ENCODE data around the gene ARPC4. TPM values are rescaled to one million over a fixed set of nuclear protein-coding genes. Genes with fewer than 3 reads are reported as not detected.

ARPC4 gene
- total and polyA plus RNA-seq, 2 of the 13 experiments (the other 11 are each of a cell fraction or from before 2014, with no cell fraction given): 30.1 to 83.6 TPM

DNA sequence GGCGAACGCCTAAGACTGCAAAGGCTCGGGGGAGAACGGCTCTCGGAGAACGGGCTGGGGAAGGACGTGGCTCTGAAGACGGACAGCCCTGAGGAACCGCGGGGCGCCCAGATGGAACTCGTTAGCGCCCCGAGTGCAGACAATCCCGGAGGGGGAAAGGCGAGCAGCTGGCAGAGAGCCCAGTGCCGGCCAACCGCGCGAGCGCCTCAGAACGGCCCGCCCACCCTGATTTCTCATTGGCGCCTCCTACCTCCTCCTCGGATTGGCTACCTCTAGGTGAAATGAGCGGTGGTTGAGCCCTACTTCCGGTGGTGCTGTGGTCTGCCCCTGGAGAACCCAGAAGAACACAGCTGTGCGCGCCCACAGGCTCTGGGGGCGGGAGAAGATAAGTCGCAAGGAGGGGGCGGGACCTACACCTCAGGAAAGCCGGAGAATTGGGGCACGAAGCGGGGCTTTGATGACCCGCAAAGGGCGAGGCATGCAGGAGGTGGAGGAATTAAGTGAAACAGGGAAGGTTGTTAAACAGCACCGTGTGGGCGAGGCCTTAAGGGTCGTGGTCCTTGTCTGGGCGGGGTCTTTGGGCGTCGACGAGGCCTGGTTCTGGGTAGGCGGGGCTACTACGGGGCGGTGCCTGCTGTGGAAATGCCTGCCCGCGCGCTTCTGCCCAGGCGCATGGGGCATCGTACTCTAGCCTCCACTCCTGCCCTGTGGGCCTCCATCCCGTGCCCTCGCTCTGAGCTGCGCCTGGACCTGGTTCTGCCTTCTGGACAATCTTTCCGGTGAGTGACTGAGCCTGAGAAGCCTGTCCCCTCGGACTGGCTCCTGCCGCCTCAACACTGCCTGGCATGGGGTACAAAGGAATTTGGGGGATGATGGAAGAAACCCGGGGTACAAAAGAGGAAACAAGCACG, 43.0 kb upstream of the ARPC4 start, which contains the start of gene OGG1 (continued):
- TF ChIP-seq, protein P1, sequence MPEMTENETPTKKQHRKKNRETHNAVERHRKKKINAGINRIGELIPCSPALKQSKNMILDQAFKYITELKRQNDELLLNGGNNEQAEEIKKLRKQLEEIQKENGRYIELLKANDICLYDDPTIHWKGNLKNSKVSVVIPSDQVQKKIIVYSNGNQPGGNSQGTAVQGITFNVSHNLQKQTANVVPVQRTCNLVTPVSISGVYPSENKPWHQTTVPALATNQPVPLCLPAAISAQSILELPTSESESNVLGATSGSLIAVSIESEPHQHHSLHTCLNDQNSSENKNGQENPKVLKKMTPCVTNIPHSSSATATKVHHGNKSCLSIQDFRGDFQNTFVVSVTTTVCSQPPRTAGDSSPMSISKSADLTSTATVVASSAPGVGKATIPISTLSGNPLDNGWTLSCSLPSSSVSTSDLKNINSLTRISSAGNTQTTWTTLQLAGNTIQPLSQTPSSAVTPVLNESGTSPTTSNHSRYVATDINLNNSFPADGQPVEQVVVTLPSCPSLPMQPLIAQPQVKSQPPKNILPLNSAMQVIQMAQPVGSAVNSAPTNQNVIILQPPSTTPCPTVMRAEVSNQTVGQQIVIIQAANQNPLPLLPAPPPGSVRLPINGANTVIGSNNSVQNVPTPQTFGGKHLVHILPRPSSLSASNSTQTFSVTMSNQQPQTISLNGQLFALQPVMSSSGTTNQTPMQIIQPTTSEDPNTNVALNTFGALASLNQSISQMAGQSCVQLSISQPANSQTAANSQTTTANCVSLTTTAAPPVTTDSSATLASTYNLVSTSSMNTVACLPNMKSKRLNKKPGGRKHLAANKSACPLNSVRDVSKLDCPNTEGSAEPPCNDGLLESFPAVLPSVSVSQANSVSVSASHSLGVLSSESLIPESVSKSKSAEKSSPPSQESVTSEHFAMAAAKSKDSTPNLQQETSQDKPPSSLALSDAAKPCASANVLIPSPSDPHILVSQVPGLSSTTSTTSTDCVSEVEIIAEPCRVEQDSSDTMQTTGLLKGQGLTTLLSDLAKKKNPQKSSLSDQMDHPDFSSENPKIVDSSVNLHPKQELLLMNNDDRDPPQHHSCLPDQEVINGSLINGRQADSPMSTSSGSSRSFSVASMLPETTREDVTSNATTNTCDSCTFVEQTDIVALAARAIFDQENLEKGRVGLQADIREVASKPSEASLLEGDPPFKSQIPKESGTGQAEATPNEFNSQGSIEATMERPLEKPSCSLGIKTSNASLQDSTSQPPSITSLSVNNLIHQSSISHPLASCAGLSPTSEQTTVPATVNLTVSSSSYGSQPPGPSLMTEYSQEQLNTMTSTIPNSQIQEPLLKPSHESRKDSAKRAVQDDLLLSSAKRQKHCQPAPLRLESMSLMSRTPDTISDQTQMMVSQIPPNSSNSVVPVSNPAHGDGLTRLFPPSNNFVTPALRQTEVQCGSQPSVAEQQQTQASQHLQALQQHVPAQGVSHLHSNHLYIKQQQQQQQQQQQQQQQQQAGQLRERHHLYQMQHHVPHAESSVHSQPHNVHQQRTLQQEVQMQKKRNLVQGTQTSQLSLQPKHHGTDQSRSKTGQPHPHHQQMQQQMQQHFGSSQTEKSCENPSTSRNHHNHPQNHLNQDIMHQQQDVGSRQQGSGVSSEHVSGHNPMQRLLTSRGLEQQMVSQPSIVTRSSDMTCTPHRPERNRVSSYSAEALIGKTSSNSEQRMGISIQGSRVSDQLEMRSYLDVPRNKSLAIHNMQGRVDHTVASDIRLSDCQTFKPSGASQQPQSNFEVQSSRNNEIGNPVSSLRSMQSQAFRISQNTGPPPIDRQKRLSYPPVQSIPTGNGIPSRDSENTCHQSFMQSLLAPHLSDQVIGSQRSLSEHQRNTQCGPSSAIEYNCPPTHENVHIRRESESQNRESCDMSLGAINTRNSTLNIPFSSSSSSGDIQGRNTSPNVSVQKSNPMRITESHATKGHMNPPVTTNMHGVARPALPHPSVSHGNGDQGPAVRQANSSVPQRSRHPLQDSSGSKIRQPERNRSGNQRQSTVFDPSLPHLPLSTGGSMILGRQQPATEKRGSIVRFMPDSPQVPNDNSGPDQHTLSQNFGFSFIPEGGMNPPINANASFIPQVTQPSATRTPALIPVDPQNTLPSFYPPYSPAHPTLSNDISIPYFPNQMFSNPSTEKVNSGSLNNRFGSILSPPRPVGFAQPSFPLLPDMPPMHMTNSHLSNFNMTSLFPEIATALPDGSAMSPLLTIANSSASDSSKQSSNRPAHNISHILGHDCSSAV (CRISPR knock-in tag; IDR thresholded peaks at IDR 0.05; ENCODE audit: borderline replicate concordance): no peak
- TF ChIP-seq PAF1 (CRISPR knock-in tag; IDR thresholded peaks at IDR 0.05): no peak
- peak; percentile 85 for TF ChIP-seq KAT8 (CRISPR knock-in tag; IDR thresholded peaks at IDR 0.05)
- TF ChIP-seq HNRNPLL (IDR thresholded peaks at IDR 0.05; ENCODE audit: low read depth, low read length, poor library complexity, severe bottlenecking): peak; percentile 54
- no peak; the same call in none of the 2 replicates for TF ChIP-seq KLF6 (CRISPR knock-in tag; IDR thresholded peaks at IDR 0.05)
- 0 out of 2 replicates have a peak, but pooled peaks have one; percentile 65 for TF ChIP-seq HOXD1 (CRISPR knock-in tag; IDR thresholded peaks at IDR 0.05)
- TF ChIP-seq EZH2 (conservative IDR thresholded peaks at IDR 0.05; ENCODE audit: low read depth, low read length): no peak
- TF ChIP-seq ZNF350 (CRISPR knock-in tag; IDR thresholded peaks at IDR 0.05; ENCODE audit: borderline replicate concordance, low read depth): peak; percentile 89
- TF ChIP-seq NCOA2 (CRISPR knock-in tag; IDR thresholded peaks at IDR 0.05): peak; percentile 46; the same call in 1 of the 2 replicates
- TF ChIP-seq RFX5 (IDR thresholded peaks at IDR 0.05; ENCODE audit: low read depth, low read length): no peak; the same call in 1 of the 2 replicates
- TF ChIP-seq ZNF879 (CRISPR knock-in tag; IDR thresholded peaks at IDR 0.05): peak; percentile 34; the same call in 1 of the 2 replicates
- no peak for TF ChIP-seq ZNF781 (CRISPR knock-in tag; IDR thresholded peaks at IDR 0.05; ENCODE audit: borderline replicate concordance, not compliant biosample characterization)
- TF ChIP-seq HDAC1 (CRISPR knock-in tag; IDR thresholded peaks at IDR 0.05): peak; percentile 73
- peak; percentile 72; the same call in 1 of the 2 replicates for TF ChIP-seq PHF20 (CRISPR knock-in tag; IDR thresholded peaks at IDR 0.05)
- TF ChIP-seq ZSCAN22 (CRISPR knock-in tag; IDR thresholded peaks at IDR 0.05): no peak
- 0 out of 2 replicates have a peak, but pooled peaks have one; percentile 44 for TF ChIP-seq BRD4 (CRISPR knock-in tag; IDR thresholded peaks at IDR 0.05)
- no peak for TF ChIP-seq KDM3A (CRISPR knock-in tag; IDR thresholded peaks at IDR 0.05; ENCODE audit: low read depth)
- no peak for TF ChIP-seq NCOA5 (CRISPR knock-in tag; IDR thresholded peaks at IDR 0.05)
- TF ChIP-seq ZNF766 (CRISPR knock-in tag; IDR thresholded peaks at IDR 0.05; ENCODE audit: borderline replicate concordance): no peak; the same call in 1 of the 2 replicates
- TF ChIP-seq, protein P2, sequence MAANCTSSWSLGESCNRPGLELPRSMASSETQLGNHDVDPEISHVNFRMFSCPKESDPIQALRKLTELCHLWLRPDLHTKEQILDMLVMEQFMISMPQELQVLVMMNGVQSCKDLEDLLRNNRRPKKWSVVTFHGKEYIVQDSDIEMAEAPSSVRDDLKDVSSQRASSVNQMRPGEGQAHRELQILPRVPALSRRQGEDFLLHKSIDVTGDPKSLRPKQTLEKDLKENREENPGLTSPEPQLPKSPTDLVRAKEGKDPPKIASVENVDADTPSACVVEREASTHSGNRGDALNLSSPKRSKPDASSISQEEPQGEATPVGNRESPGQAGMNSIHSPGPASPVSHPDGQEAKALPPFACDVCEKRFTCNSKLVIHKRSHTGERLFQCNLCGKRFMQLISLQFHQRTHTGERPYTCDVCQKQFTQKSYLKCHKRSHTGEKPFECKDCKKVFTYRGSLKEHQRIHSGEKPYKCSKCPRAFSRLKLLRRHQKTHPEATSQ (CRISPR knock-in tag; IDR thresholded peaks at IDR 0.05; ENCODE audit: borderline replicate concordance): peak; percentile 51; the same call in 1 of the 2 replicates
- no peak for TF ChIP-seq ZNF10 (CRISPR knock-in tag; IDR thresholded peaks at IDR 0.05; ENCODE audit: borderline replicate concordance, low read depth)

Measured in HepG2 (cell line).